ENCODE results near the gene TAF11L4.
"Not testable (repeated sequence)": the region's sequence is repeated elsewhere in the genome, so short reads cannot be mapped to it uniquely, and the experiment has no call there.

DNA sequence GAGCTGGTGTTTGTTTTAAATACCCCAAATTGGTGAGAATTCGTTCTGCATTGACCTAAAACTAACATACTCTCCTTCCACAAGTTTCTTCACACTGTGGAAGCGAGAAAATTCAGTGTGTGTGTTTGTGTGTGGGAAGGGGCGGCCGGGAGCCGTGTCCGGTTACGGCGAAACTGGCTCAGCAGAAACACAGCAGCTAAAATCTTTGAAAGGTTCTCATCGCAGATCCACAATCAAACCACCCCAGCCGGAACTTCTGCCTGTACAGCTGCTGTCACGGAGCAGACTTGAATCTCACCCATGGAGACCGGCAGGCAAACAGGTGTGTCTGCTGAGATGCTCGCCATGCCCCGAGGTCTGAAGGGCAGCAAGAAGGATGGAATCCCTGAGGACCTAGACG, 3.5 kb upstream of the TAF11L4 start, which contains the start of gene TAF11L3:
- TF ChIP-seq CTCF (IDR thresholded peaks at IDR 0.05; ENCODE audit: low read depth, low read length); EZH2phosphoT487 (IDR thresholded peaks at IDR 0.05; ENCODE audit: low read depth): not testable (repeated sequence)
